ENCODE results near the gene DACT1. TPM values are rescaled to one million over a fixed set of nuclear protein-coding genes. Genes with fewer than 3 reads are reported as not detected.

DACT1 gene
- total and polyA plus RNA-seq, 2 of the 13 experiments (the other 11 are each of a cell fraction or from before 2014, with no cell fraction given): 0.01 TPM; not detected in 1

DNA sequence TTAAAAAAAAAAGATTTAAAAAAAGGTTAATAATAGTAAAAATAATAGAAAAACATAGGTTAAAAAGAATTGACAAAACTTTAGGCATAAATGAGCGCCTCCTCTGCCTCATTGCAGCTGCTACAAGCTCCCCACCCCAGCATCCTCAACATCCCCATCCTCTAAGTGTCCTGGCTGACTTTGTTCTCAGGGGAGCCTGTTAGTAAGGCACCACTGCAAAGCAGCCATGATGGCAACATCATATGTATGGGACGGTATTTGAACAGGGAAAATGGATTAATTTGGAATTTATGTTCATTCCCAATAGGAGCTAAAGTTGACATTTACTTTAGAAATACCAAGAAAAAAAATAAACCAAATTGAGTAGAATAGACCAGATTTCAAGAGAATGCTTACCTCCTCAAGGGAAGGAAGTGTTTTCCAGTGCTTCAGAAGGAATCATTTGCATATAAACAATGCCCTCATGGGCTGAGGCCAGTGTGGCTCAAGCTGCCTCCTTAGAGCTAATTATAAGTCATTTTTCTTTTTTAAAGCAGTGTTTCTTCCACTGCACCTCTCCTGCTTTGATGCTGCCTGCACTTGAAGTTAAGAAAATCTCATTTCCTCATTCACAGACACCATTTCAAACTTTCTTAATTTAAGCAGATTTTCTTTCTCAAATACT lies 59.6 kb downstream of the DACT1 start:
- TF ChIP-seq ZFP36L2 (CRISPR knock-in tag; IDR thresholded peaks at IDR 0.05): no peak
- TF ChIP-seq ZFP36 (IDR thresholded peaks at IDR 0.05; ENCODE audit: borderline replicate concordance, low read depth, low read length, partially characterized antibody): no peak
- no peak for TF ChIP-seq CREBL2 (CRISPR knock-in tag; IDR thresholded peaks at IDR 0.05; ENCODE audit: borderline replicate concordance)
- no peak for TF ChIP-seq ZNF431 (CRISPR knock-in tag; IDR thresholded peaks at IDR 0.05; ENCODE audit: borderline replicate concordance, low read depth)
- TF ChIP-seq, protein P1, sequence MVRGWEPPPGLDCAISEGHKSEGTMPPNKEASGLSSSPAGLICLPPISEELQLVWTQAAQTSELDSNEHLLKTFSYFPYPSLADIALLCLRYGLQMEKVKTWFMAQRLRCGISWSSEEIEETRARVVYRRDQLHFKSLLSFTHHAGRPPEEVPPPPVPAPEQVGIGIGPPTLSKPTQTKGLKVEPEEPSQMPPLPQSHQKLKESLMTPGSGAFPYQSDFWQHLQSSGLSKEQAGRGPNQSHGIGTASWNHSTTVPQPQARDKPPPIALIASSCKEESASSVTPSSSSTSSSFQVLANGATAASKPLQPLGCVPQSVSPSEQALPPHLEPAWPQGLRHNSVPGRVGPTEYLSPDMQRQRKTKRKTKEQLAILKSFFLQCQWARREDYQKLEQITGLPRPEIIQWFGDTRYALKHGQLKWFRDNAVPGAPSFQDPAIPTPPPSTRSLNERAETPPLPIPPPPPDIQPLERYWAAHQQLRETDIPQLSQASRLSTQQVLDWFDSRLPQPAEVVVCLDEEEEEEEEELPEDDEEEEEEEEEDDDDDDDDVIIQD (CRISPR knock-in tag; IDR thresholded peaks at IDR 0.05; ENCODE audit: low read depth): no peak
- TF ChIP-seq NR2F6 (IDR thresholded peaks at IDR 0.05): no peak
- TF ChIP-seq NR2F6 (CRISPR knock-in tag; IDR thresholded peaks at IDR 0.05): no peak
- no peak for TF ChIP-seq MXI1 (IDR thresholded peaks at IDR 0.05; ENCODE audit: borderline replicate concordance, low read depth, low read length)
- no peak for TF ChIP-seq ZNF234 (CRISPR knock-in tag; conservative IDR thresholded peaks at IDR 0.05)
- no peak for TF ChIP-seq ZMYM3 (CRISPR knock-in tag; IDR thresholded peaks at IDR 0.05)
- no peak for TF ChIP-seq ZNF343 (CRISPR knock-in tag; IDR thresholded peaks at IDR 0.05)
- no peak for TF ChIP-seq ZNF75D (CRISPR knock-in tag; IDR thresholded peaks at IDR 0.05; ENCODE audit: borderline replicate concordance)
- no peak for TF ChIP-seq ZNF34 (CRISPR knock-in tag; IDR thresholded peaks at IDR 0.05; ENCODE audit: borderline replicate concordance)
- no peak overlapping the region for H2AFZ ChIP-seq (ENCODE audit: low read length)
- 0% methylated on average over 2 of the region's 2 CpGs for WGBS (ENCODE audit: low lambda C conversion rate)
- H3K36me3 ChIP-seq (replicated peaks in 1 of 2; ENCODE audit: control insufficient read depth in 1 of 2, insufficient read depth in 2 of 2, low read length in 2 of 2): no peaks in the 10 kb centered on the region
- ChIA-PET CTCF (ENCODE audit: low intra/inter-chr PET ratio, low total read pairs) (no interaction called here), POLR2A (no interaction called here)
- FAIRE-seq: no peak
- intact Hi-C loops (cut with micrococcal nuclease; ENCODE audit: unreplicated experiment) (no loop called here), in situ Hi-C loops (cut with HindIII; ENCODE audit: extremely low pct_ligation_motif_present, low pct_unique_long_range_greater_than_20kb) (no loop called here)
- no peaks in the 10 kb centered on the region for H3K79me2 ChIP-seq (ENCODE audit: insufficient read depth, low read length)
- DNase-seq (ENCODE audit: low spot score): no peak
- no peak for ATAC-seq
- no peaks in the 10 kb centered on the region for H3K9me3 ChIP-seq (ENCODE audit: low read length)
- H3K9ac ChIP-seq (ENCODE audit: insufficient read depth, low read depth, low read length): no peak overlapping the region
- H3K4me2 ChIP-seq (ENCODE audit: low read depth, low read length): no peak overlapping the region
- no peaks in the 10 kb centered on the region for H3K27me3 ChIP-seq (ENCODE audit: control insufficient read depth in 1 of 2, insufficient read depth in 2 of 2, low read length in 2 of 2)
- no peaks in the 10 kb centered on the region for H4K20me1 ChIP-seq (ENCODE audit: insufficient read depth, low read length)
- H3K4me1 ChIP-seq (ENCODE audit: insufficient read depth, low read length): peaks cover 10% of the 10 kb centered on the region
- no peak overlapping the region for H3K27ac ChIP-seq (ENCODE audit: extremely low read length, insufficient read depth, low read length)
- no peak overlapping the region for H3K4me3 ChIP-seq (replicated peaks in 1 of 3; ENCODE audit: insufficient read depth in 1 of 3, low read depth in 2 of 3, low read length in 3 of 3)
- no TSS peak for BruUV-seq (replicated peaks)

Other genes starting within 250 kb of the DACT1 start
- 0.46 TPM in 1 of 2 replicates, not detected in the other for gene TOMM20L, start 242.0 kb upstream of the DACT1 start, total RNA-seq (2016; rRNA removed; fragmentation: Illumina TruSeq; extraction: Trizol)
- gene TOMM20L, start 242.0 kb upstream of the DACT1 start, polyA plus RNA-seq (2011; rRNA removed): not detected in 2 replicates
- 42.5 and 58.2 TPM in 2 replicates for gene TIMM9, start 210.4 kb upstream of the DACT1 start, total RNA-seq (2016; rRNA removed; fragmentation: Illumina TruSeq; extraction: Trizol)
- gene TIMM9, start 210.4 kb upstream of the DACT1 start, polyA plus RNA-seq (2011; rRNA removed): 24.4 and 30.5 TPM in 2 replicates
- 25.2 and 37.6 TPM in 2 replicates for gene KIAA0586, start 210.2 kb upstream of the DACT1 start, total RNA-seq (2016; rRNA removed; fragmentation: Illumina TruSeq; extraction: Trizol)
- gene KIAA0586, start 210.2 kb upstream of the DACT1 start, polyA plus RNA-seq (2011; rRNA removed): 10.1 and 12.6 TPM in 2 replicates

All from HepG2 (cell line).